Endothelial cell of umbilical vein (primary cell): ENCODE results near the gene ENTPD6. TPM values are rescaled to one million over a fixed set of nuclear protein-coding genes. Genes with fewer than 3 reads are reported as not detected.

Source experiments
- BruUV-seq: library from RNA; stranded (reverse); fragments of 400-500 nt; replicated peaks from 2 replicates; lab custom pipeline; 2021; lab: Mats Ljungman, UMichigan
- CTCF ChIA-PET: fragments of 300-600, 350-600 bp; sonication (Branson Sonifier 250); formaldehyde crosslinking; loops from one replicate; lab custom pipeline; 2021; ENCODE audit warnings: antibody characterized with exemption, inconsistent platforms; lab: Charles Lee
- POLR2A ChIA-PET: fragments of 300-600, 350-600 bp; sonication (Branson Sonifier 250); formaldehyde crosslinking; loops from one replicate; lab custom pipeline; 2021; ENCODE audit warnings: antibody characterized with exemption, inconsistent platforms; lab: Charles Lee
- DNase-seq: peaks from one replicate; pipeline ENCODE4 v3.0.0-alpha.2; 2011; ENCODE audit warnings: low read depth, low spot score
- FAIRE-seq: peaks from 2 replicates; lab custom pipeline; 2011; peaks lifted over from hg19 to GRCh38; lab: Jason Lieb, UNC
- H2AFZ ChIP-seq: 2 replicates; pipeline ENCODE4 v1.6.0; 2012; ENCODE audit warnings: low read depth, low read length, control low read depth, inconsistent platforms
- H3K27ac ChIP-seq: 2 replicates; pipeline ENCODE4 v1.5.1; 2011; ENCODE audit warnings: low read depth, mild to moderate bottlenecking, control low read depth, low read length, moderate library complexity; ENCODE audit not compliant: insufficient read depth
- H3K27me3 ChIP-seq, 2 experiments: 2 replicates each; pipeline versions ENCODE4 v1.6.0 to v1.6.1; 2011; ENCODE audit warnings: low read length in 2 of 2, mixed read lengths in 1 of 2; ENCODE audit not compliant: control insufficient read depth in 2 of 2, insufficient read depth in 2 of 2
- H3K36me3 ChIP-seq, 2 experiments: 2 replicates in 1 of 2; 3 replicates in 1 of 2; pipeline ENCODE4 v1.5.1; 2011; ENCODE audit warnings: low read length in 2 of 2, mild to moderate bottlenecking in 1 of 2, moderate library complexity in 1 of 2; ENCODE audit not compliant: control insufficient read depth in 2 of 2, insufficient read depth in 2 of 2; ENCODE audit errors: extremely low read depth in 1 of 2
- H3K4me1 ChIP-seq: 3 replicates; pipeline ENCODE4 v1.5.1; 2011; ENCODE audit warnings: mild to moderate bottlenecking, low read length; ENCODE audit not compliant: control insufficient read depth, insufficient read depth; ENCODE audit errors: extremely low read depth
- H3K4me2 ChIP-seq: 2 replicates; pipeline ENCODE4 v1.6.1; 2011; ENCODE audit warnings: low read length, control low read depth, mixed read lengths; ENCODE audit not compliant: insufficient read depth
- H3K4me3 ChIP-seq, 3 experiments: fragments of 200-600 bp in 1 of 3; sonication (generic), shearing (Covaris generic) in 1 of 3; replicated peaks in 1 of 3; 2 replicates each; pipeline ENCODE4 v1.5.1; 2011 to 2016; ENCODE audit warnings: control low read depth in 3 of 3, low read length in 3 of 3, mild to moderate bottlenecking in 2 of 3, inconsistent platforms in 1 of 3, low read depth in 1 of 3, moderate library complexity in 1 of 3; ENCODE audit not compliant: insufficient read depth in 1 of 3
- H3K79me2 ChIP-seq: 2 replicates; pipeline ENCODE4 v1.6.0; 2012; ENCODE audit warnings: low read length, inconsistent platforms; ENCODE audit not compliant: control insufficient read depth, insufficient read depth
- H3K9ac ChIP-seq: replicated peaks from 2 replicates; pipeline ENCODE3; 2011; ENCODE audit warnings: low read length, control low read depth; ENCODE audit not compliant: insufficient read depth; ENCODE audit errors: extremely low read depth
- H3K9me1 ChIP-seq: replicated peaks from 3 replicates; pipeline ENCODE4 v1.6.0; 2011; ENCODE audit warnings: mild to moderate bottlenecking, low read length; ENCODE audit not compliant: control insufficient read depth, insufficient read depth; ENCODE audit errors: extremely low read depth
- H3K9me3 ChIP-seq: replicated peaks from 2 replicates; pipeline ENCODE4 v1.5.1; 2012; ENCODE audit warnings: low read length, inconsistent platforms; ENCODE audit not compliant: control insufficient read depth, insufficient read depth
- H4K20me1 ChIP-seq: replicated peaks from 2 replicates; pipeline ENCODE3; 2011; ENCODE audit warnings: mild to moderate bottlenecking, low read length; ENCODE audit not compliant: control insufficient read depth, insufficient read depth; ENCODE audit errors: extremely low read depth
- EZH2 ChIP-seq: IDR thresholded peaks from 2 replicates; pipeline ENCODE4 v1.6.1; 2012; ENCODE audit warnings: borderline replicate concordance, low read depth, mild to moderate bottlenecking, moderate library complexity, low read length, inconsistent platforms; ENCODE audit not compliant: severe bottlenecking
- FOS ChIP-seq: IDR thresholded peaks from 2 replicates; pipeline ENCODE4 v1.6.1; 2011; ENCODE audit warnings: mild to moderate bottlenecking, low read length, moderate library complexity, borderline replicate concordance; ENCODE audit not compliant: insufficient read depth
- GATA2 ChIP-seq: IDR thresholded peaks from 2 replicates; pipeline ENCODE4 v1.7.0; 2011; ENCODE audit warnings: low read depth, mild to moderate bottlenecking, moderate library complexity, mixed read lengths, low read length; ENCODE audit not compliant: insufficient read length, insufficient read depth
- JUN ChIP-seq: IDR thresholded peaks from 2 replicates; pipeline ENCODE4 v1.6.1; 2011; ENCODE audit warnings: borderline replicate concordance, low read depth; ENCODE audit not compliant: insufficient read length, insufficient read depth
- MYC ChIP-seq: IDR thresholded peaks from one replicate; pipeline ENCODE4 v1.6.1; 2011; ENCODE audit warnings: mild to moderate bottlenecking, low read depth, low read length
- POLR2A ChIP-seq: IDR thresholded peaks from 2 replicates; pipeline ENCODE4 v1.6.1; 2012; ENCODE audit warnings: low read depth, mild to moderate bottlenecking, control low read depth, low read length
- POLR2AphosphoS5 ChIP-seq: IDR thresholded peaks from 2 replicates; pipeline ENCODE4 v1.6.1; 2012; ENCODE audit warnings: low read depth, mild to moderate bottlenecking, control low read depth, low read length, moderate library complexity; ENCODE audit not compliant: insufficient read depth
- dilution Hi-C: fragments of 300-500 bp; cut with MboI; formaldehyde crosslinking; loops from one replicate; pipeline ENCODE4 v1.15.0; 2019; ENCODE audit warnings: low sequenced_read_pairs; ENCODE audit not compliant: extremely low pct_ligation_motif_present
- intact Hi-C: fragments of 100-400 bp; cut with micrococcal nuclease; formaldehyde crosslinking; loops from one replicate; pipeline ENCODE4 v1.10.0; 2022
- polyA plus RNA-seq, 4 experiments: library from polyadenylated mRNA; depleted of rRNA in 3 of 4; stranded (reverse) in 3 of 4; unstranded in 1 of 4; fragments of >200 nt; gene quantifications; 2 replicates each; pipeline versions ENCODE4 v1.2.1 to v1.2.3, GENCODE V29; 2011 to 2012; ENCODE audit warnings: missing spikeins in 1 of 4
- total RNA-seq: library from RNA; stranded (reverse); gene quantifications from 2 replicates; pipeline ENCODE4 v1.2.3, GENCODE V29; 2021
- TF ChIP-seq, protein P1 (sequence below), 2 donors: IDR thresholded peaks; 1 replicate in 1 of 2; 2 replicates in 1 of 2; pipeline ENCODE4 v1.5.1; 2011; ENCODE audit warnings: low read length in 2 of 2, mild to moderate bottlenecking in 2 of 2, moderate library complexity in 2 of 2, control low read depth in 1 of 2, inconsistent platforms in 1 of 2, low read depth in 1 of 2; ENCODE audit not compliant: insufficient read depth in 1 of 2; ENCODE audit errors: extremely low read depth in 1 of 2
- TF ChIP-seq, protein P2 (sequence below): IDR thresholded peaks from 2 replicates; pipeline ENCODE4 v1.6.1; 2011; ENCODE audit not compliant: insufficient read depth, insufficient read length

The ENTPD6 gene
- total and polyA plus RNA-seq, 2 donors (not counting 3 experiments of a cell fraction or from before 2014, with no cell fraction given), result 51.2 to 86.3 TPM

DNA sequence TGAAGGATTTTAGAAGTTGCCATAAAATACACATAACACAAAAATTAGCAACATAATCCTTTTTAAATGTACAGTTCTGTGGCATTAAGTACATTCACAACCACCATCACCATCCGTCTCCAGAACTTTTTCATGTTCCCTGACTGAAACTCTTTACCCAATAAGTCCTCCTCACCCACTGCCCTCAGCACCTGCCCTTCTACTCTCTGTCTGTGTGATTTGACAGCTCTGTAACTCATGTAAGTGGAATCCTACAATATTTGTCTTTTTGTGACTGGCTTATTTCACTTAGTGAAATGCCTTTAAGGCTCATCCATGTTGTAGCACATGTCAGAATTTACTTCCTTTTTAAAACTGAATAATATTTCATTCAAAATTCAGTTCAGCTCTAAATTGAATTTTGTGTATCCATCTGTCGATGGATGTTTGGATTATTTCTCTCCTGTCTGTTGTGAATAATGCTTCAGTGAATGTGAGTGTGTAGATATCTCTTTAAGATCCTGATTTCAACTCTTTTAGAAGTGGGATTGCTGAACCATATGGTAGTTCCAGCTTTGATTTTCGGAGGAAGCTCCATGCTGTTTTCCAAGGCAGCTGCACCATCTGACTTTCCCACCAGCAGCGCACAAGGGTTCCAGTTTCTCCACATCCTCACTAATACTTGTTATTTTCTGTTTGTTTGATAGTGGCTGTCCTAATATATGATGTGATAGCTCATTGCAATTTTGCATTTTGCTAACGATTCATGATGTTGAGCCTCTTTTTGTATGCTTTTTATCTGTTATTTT lies 4.2 kb downstream of the ENTPD6 start:
- Histone ChIP-seq H2AFZ (no peak overlapping the region), H3K9me1 (no peaks in the 10 kb centered on the region), H3K9me3 (no peaks in the 10 kb centered on the region), H3K4me2 (no peak overlapping the region), H3K9ac (no peak overlapping the region), H3K4me3 (no peak overlapping the region), H3K27ac (no peak overlapping the region), H3K4me1 (peaks cover 5% of the 10 kb centered on the region), H3K27me3 (no peaks in the 10 kb centered on the region), H4K20me1 (peaks cover 2% of the 10 kb centered on the region), H3K36me3 (no peaks in the 10 kb centered on the region), H3K79me2 (peaks cover 36% of the 10 kb centered on the region)
- TF ChIP-seq, protein P1, sequence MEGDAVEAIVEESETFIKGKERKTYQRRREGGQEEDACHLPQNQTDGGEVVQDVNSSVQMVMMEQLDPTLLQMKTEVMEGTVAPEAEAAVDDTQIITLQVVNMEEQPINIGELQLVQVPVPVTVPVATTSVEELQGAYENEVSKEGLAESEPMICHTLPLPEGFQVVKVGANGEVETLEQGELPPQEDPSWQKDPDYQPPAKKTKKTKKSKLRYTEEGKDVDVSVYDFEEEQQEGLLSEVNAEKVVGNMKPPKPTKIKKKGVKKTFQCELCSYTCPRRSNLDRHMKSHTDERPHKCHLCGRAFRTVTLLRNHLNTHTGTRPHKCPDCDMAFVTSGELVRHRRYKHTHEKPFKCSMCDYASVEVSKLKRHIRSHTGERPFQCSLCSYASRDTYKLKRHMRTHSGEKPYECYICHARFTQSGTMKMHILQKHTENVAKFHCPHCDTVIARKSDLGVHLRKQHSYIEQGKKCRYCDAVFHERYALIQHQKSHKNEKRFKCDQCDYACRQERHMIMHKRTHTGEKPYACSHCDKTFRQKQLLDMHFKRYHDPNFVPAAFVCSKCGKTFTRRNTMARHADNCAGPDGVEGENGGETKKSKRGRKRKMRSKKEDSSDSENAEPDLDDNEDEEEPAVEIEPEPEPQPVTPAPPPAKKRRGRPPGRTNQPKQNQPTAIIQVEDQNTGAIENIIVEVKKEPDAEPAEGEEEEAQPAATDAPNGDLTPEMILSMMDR (IDR thresholded peaks at IDR 0.05; ENCODE audit: extremely low read depth in 1 of 2, insufficient read depth in 1 of 2, low read depth in 1 of 2, low read length in 2 of 2), result no peak
- TF ChIP-seq POLR2AphosphoS5 (no peak), FOS (no peak), MYC (no peak), GATA2 (no peak), JUN (no peak), POLR2A (no peak), EZH2 (no peak)
- TF ChIP-seq, protein P2, sequence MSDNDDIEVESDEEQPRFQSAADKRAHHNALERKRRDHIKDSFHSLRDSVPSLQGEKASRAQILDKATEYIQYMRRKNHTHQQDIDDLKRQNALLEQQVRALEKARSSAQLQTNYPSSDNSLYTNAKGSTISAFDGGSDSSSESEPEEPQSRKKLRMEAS, result no peak
- BruUV-seq, result no TSS peak
- dilution Hi-C loops, result no loop called here
- ChIA-PET CTCF (interaction anchor here (1.0 to 3.2 kb wide), 3 partner anchors 9 to 48 kb away, joined by 3 to 18 read pairs (median 4); partner anchors contain the start of gene PYGB), POLR2A (no interaction called here)
- no peak for FAIRE-seq
- intact Hi-C loops, result no loop called here
- no peak for DNase-seq
